HG03460 (cell line): ENCODE data around the gene SCFD2.
"Not testable (repeated sequence)": the region's sequence is repeated elsewhere in the genome, so short reads cannot be mapped to it uniquely, and the experiment has no call there.

ENCODE experiments used
- ATAC-seq: cut with Tn5 transposase; IDR thresholded peaks from one replicate; pipeline ENCODE4 v1.9.1; 2021; ENCODE audit not compliant: unreplicated experiment

The SCFD2 gene

DNA sequence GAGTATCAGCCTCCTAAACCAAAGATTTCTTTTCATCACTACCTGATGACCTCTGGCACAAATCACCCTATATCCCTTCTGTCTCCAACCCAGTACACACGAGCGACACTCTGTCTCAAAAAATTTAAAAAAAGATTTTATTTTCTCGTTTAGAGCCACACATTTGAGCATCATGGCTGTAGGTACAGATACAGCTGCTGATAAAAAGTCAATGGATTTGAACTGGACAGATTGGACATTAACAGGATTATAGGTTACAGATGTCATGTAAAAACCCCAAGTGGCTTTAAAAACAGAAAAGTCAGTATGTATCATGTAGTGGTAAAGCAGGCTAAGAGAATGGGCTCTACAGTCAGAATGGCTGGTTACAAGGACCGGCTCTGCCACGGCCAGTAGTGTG, 171.1 kb downstream of the SCFD2 start:
- ATAC-seq = no peak

DNA sequence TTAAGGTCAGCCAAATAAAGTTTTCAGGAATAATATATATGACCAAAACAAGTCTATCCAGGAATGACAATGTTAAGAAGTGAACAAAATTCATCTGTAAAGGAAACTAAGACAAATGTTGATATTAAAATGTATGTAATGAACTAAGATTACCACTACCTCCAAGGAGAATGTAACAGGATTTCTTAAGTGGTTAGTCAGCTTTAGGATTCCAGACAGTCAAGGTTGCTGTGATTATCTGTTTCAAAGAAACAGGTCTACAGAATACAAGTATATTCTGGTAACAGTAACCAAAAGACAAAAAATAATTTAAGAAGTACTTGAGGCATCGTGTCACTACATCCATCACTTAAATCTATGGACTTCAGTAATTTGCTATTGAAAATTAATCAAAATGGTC, 172.8 kb downstream of the SCFD2 start:
- ATAC-seq = no peak

GRCh38 chr4:53192496-53192895, 173.4 kb downstream of the SCFD2 start:
- no peak for ATAC-seq

- ATAC-seq = no peak
Observed at GRCh38 chr4:53191997-53192396, 173.9 kb downstream of the SCFD2 start.

- no peak for ATAC-seq
Observed at GRCh38 chr4:53189011-53189410, 176.8 kb downstream of the SCFD2 start.

DNA sequence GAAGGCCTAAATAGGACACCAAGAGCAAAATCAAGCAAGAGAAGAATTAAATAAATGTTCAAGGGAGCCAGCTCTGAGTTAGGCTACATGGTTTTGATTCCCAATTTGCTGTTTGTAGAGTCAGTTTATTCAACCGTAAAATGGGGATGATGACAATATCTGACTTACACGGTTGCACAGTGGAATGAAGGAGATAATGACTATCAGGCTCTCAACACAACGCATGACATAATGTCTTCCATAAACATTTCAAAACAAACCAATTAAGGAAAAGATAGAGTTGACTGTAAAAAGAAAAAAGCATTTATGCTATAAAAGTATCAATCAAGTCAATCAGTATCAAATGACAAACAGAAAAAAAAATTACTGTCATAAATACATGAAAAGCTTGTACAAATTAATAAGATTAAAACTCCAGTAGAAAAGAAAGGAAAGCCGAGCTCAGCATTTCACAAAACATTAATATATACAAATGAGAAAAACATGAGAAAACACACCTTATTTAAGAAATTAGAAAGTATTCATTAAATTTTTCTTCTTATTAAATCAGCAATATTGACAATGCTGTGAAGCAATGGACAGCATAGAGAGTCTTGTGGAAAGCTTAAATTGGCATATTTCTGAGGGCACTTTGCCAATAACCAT, 179.0 kb downstream of the SCFD2 start:
- no peak for ATAC-seq

GRCh38 chr4:53185869-53186585, 179.8 kb downstream of the SCFD2 start:
- no peak for ATAC-seq

DNA sequence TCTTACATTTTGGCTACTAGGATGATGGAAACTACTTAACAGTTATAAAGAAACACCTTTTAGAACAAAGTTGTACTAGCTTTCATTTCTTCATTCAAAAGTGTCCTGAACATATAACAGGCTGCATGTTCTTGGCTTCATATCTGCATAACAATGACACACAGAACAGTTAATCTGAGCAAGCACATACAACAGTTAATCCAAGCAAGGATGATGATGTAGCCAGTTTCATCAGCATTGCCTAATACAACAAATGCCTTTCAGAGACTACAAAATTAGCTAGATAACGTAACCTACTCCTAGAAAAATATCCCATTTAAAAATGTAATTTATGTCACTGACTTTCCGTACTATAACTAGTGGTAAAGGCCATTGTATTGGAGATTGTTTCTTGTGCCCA, 182.1 kb downstream of the SCFD2 start:
- ATAC-seq = no peak

DNA sequence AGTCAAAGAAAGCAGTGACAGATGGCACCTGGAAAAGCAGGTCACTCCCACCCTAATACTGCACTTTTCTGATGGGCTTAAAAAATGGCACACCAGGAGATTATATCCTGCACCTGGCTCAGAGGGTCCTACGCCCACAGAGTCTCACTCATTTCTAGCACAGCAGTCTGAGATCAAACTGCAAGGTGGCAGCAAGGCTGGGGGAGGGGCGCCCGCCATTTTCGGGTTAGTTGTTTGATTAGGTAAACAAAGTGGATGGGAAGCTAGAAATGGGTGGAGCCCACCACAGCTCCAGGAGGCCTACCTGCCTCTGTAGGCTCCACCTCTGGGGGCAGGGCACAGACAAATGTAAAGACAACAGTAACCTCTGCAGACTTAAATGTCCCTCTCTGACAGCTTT, 188.1 kb downstream of the SCFD2 start:
- not testable (repeated sequence) for ATAC-seq

GRCh38 chr4:53175640-53176039, 190.2 kb downstream of the SCFD2 start:
- ATAC-seq = no peak

DNA sequence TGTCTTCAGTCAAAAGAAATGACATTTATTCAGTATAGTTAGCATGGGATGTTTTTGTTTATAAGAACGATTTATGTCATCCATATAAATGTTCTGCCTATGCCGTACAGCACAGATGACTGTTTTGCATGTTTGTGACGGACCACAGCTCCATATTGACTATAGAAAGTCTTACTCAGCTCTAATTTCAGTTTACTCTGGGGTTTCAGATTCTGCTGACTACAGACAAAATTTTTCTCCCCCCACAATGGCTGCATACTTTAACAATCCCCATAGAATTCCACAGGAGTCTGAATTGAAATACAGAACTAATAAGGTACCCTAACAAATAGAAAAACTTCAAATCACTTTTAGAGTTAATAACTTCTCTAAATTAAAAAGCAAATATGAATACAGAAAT, 191.0 kb downstream of the SCFD2 start:
- no peak for ATAC-seq

- no peak for ATAC-seq
Observed at GRCh38 chr4:53173576-53173975, 192.3 kb downstream of the SCFD2 start.

DNA sequence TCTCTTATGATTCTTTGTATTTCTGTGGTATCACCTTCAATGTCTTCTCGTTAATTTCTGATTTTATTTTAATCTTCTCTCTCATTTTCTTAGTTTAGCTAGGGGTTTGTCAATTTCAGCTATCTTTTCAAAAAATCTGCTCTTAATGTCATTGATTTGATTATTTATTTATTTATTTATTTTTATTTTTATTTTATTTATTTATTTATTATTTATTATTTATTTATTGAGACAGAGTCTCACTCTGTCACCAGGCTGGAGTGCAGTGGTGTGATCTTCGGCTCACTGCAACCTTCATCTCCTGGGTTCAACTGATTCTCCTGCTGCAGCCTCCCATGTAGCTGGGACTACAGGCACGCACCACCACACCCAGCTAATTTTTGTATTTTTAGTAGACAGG, 194.1 kb downstream of the SCFD2 start:
- ATAC-seq = no peak

DNA sequence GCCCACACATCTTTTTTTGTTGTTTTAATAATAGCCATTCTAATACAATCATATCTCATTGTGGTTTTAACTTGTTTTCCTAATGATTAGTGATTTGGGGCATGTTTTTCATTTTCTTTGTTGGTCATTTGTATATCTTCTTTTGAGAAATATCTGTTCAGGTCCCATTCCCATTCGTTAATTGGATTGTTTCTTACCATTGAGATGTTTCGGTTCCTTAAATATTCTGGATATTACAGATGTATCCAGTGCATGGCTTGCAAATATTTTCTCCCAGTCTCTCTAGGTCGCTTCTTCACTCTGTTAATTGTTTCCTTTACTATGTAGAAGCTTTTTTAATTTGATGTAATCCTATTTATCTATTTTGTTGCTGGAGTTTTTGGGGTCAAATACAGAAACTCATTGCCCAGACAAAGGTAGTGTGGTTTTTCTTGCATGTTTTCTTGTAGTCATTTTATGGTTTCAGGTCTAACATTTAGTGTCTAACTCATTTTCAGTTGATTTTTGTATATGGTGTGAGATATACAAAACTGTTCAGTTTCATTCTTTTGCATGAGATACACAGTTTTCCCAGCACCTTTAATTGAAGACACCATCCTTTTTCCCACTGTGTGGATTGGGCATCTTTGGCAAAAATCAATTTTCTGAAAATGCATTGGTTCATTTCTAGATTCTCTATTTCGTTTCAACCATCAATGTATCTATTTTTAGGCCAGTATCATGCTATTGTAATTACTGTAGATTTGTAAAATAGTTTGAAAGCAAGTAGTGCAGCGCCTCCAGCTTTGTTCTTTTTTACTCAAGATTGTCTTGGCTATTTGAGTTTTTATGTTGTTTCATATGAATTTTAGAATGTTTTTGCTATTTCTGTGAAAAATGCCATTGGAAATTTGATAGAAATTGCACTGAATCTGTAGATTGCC, 195.9 kb downstream of the SCFD2 start:
- no peak for ATAC-seq

- no peak for ATAC-seq
Observed at GRCh38 chr4:53168228-53168627, 197.6 kb downstream of the SCFD2 start.

DNA sequence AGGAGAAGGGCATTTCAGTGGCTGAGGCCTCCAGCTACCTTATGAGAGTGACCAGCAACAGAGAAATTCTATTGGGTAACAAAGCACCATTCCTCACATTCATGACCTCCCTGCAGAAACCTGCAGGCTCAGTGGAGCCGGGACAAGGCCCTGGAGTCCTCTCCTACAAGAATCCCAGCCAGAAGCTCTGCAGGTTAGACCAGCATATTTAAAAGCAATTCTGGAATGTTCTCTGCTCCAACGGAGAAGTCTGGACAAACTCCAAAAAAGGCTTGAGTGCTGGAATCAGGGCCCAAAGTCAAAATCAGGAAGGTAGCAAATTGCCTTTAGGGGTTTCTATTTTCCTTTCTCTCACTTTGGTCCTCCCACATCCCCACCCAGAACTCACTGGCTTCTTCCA, 202.9 kb downstream of the SCFD2 start:
- no peak for ATAC-seq

DNA sequence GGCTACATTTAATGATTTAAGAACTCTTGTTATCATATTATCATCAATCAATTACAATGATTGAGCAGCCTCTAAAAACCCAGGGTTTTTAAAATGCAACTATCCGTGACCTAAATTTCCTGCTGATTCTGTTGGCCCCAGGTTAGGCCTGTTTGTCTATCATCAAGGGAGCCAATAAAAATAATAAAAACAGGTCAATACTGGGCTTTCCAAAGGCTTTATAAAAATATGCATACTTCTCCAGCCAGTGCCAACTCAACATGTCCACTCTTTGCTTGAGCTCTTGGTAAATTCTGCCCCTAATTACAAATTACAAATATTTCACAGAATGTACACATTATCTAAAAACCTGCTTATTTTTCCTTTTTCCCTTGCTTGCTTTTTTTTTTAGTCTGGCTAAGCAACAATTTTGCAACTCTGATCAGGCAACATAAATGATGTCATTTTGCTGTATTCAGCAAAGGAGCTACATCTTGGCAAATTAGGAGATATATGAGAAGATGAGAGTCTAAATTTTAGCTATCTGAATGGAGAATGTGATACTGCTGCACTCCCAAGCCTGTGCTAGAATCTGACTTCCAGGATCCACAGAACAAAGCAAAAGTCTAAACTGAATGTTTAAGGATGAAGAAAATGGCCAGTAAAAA, 204.0 kb downstream of the SCFD2 start:
- ATAC-seq = no peak

- no peak for ATAC-seq
Observed at GRCh38 chr4:53161051-53161786, 204.6 kb downstream of the SCFD2 start.

DNA sequence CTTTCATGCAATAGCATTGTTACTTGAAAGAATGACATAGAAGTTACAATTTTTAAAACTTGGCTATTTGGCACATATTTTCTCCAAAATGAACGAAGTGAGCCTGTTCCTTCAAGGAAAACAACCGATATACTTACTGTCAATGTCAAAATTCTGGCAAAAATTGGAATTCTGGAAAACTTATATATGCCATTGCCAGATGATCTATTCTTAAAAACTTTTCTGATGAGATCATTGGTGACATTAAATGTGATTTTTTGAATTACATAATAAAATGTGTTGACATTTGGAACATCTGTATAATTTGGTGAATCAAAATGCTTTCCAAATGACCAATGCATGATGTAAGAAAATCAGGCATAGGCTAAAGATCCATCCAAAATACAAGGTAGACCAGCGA, 209.0 kb downstream of the SCFD2 start:
- no peak for ATAC-seq

DNA sequence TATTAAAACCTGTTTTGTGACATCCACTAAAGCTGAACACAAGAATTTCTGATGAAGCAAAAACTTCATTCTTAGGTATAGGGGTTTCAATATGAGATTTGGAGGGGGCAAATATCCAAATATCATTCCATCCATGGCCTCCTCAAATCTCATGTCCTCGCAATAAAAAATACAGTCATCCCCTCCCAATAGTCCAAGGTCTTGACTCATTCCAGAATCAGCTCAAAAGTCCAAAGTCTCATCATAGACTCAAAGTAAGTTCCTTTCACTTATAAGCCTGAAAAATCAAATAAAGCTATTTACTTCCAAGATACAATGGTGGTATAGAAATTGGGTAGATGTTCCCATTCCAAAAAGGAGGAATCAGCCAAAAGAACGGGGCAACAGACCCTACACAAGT, 213.4 kb downstream of the SCFD2 start:
- no peak for ATAC-seq

GRCh38 chr4:53151489-53151788, 214.4 kb downstream of the SCFD2 start:
- no peak for ATAC-seq
